Caco-2 (cell line): ENCODE data around the gene DDHD1. TPM values are rescaled to one million over a fixed set of nuclear protein-coding genes. Genes with fewer than 3 reads are reported as not detected.
"Not testable (repeated sequence)": the region's sequence is repeated elsewhere in the genome, so short reads cannot be mapped to it uniquely, and the experiment has no call there.

ENCODE experiments used
- BruUV-seq: library from RNA; stranded (reverse); fragments of 400-500 nt; replicated peaks from 2 replicates; lab custom pipeline; 2021; lab: Mats Ljungman, UMichigan
- CTCF ChIA-PET: fragments of 300-600 bp; sonication (Branson Sonifier 250); formaldehyde crosslinking; loops from one replicate; lab custom pipeline; 2022; ENCODE audit warnings: antibody characterized with exemption; lab: Charles Lee
- POLR2A ChIA-PET: fragments of 300-600 bp; sonication (Branson Sonifier 250); formaldehyde crosslinking; loops from one replicate; lab custom pipeline; 2022; ENCODE audit warnings: antibody characterized with exemption; lab: Charles Lee
- DNase-seq, 2 experiments: peaks; one replicate each; pipeline versions ENCODE4 v3.0.0 to v3.0.0-alpha.2; 2020 to 2022
- H3K27me3 ChIP-seq: replicated peaks from 2 replicates; pipeline ENCODE4 v1.6.0; 2011; ENCODE audit warnings: low read length; ENCODE audit not compliant: control insufficient read depth, insufficient read depth
- H3K36me3 ChIP-seq: 2 replicates; pipeline ENCODE4 v1.5.1; 2011; ENCODE audit warnings: low read length; ENCODE audit not compliant: control insufficient read depth, insufficient read depth
- H3K4me1 ChIP-seq: fragments of 250-450 bp; sonication (Bioruptor Pico); 2 replicates; pipeline ENCODE4 v1.5.1; 2020; ENCODE audit warnings: mild to moderate bottlenecking
- H3K4me3 ChIP-seq: 2 replicates; pipeline ENCODE4 v1.5.1; 2011; ENCODE audit warnings: low read depth, mild to moderate bottlenecking, control low read depth, low read length
- H3K9me3 ChIP-seq: fragments of 250-450 bp; sonication (Bioruptor Pico); 2 replicates; pipeline ENCODE4 v1.5.1; 2020; ENCODE audit warnings: mild to moderate bottlenecking, moderate library complexity
- H3K27ac Mint-ChIP-seq: one replicate; pipeline ENCODE4 v1.8.0; 2022; ENCODE audit warnings: mixed read lengths; ENCODE audit not compliant: unreplicated experiment
- H3K27me3 Mint-ChIP-seq: one replicate; pipeline ENCODE4 v1.8.0; 2022; ENCODE audit warnings: mixed read lengths; ENCODE audit not compliant: insufficient read depth, unreplicated experiment
- H3K36me3 Mint-ChIP-seq: one replicate; pipeline ENCODE4 v1.8.0; 2022; ENCODE audit warnings: mild to moderate bottlenecking, mixed read lengths; ENCODE audit not compliant: insufficient read depth, unreplicated experiment
- H3K4me1 Mint-ChIP-seq: one replicate; pipeline ENCODE4 v1.8.0; 2022; ENCODE audit warnings: low read depth, mixed read lengths; ENCODE audit not compliant: unreplicated experiment
- H3K4me3 Mint-ChIP-seq: one replicate; pipeline ENCODE4 v1.8.0; 2022; ENCODE audit warnings: mild to moderate bottlenecking, moderate library complexity, mixed read lengths; ENCODE audit not compliant: unreplicated experiment
- H3K9me3 Mint-ChIP-seq: one replicate; pipeline ENCODE4 v1.8.0; 2022; ENCODE audit warnings: mixed read lengths; ENCODE audit not compliant: unreplicated experiment
- CTCF ChIP-seq, 2 experiments: fragments of 200-600 bp in 1 of 2; IDR thresholded peaks; 1 replicate in 1 of 2; 2 replicates in 1 of 2; pipeline versions ENCODE4 v1.5.1 to v1.8.0; 2011 to 2022; ENCODE audit warnings: antibody characterized with exemption in 1 of 2, control low read depth in 1 of 2, inconsistent platforms in 1 of 2, low read depth in 1 of 2, low read length in 1 of 2, mild to moderate bottlenecking in 1 of 2, moderate library complexity in 1 of 2; ENCODE audit not compliant: insufficient read depth in 1 of 2, severe bottlenecking in 1 of 2, unreplicated experiment in 1 of 2
- intact Hi-C: fragments of 100-400 bp; cut with micrococcal nuclease; formaldehyde crosslinking; loops from one replicate; pipeline ENCODE4 v1.10.0; 2022; ENCODE audit not compliant: unreplicated experiment
- total RNA-seq: library from RNA; stranded (reverse); gene quantifications from 2 replicates; pipeline ENCODE4 v1.2.3, GENCODE V29; 2022

Gene DDHD1
- total RNA-seq, 1 experiment from 2014 or later: 8.8 TPM

GRCh38 chr14:53090853-53091252, 62.3 kb downstream of the DDHD1 start:
- H3K9me3 Mint-ChIP-seq: no peaks in the 10 kb centered on the region
- DNase-seq: no peak
- no peak overlapping the region for H3K27ac Mint-ChIP-seq
- ChIA-PET POLR2A (no interaction called here), CTCF (no interaction called here)
- H3K27me3 ChIP-seq: no peaks in the 10 kb centered on the region
- no peak for TF ChIP-seq CTCF (IDR thresholded peaks at IDR 0.05; ENCODE audit: insufficient read depth in 1 of 2, low read depth in 1 of 2, low read length in 1 of 2, severe bottlenecking in 1 of 2, unreplicated experiment in 1 of 2)
- 0 out of 2 replicates have a peak, but pooled peaks cover 3% of the 10 kb centered on the region for H3K9me3 ChIP-seq
- H3K4me1 Mint-ChIP-seq: no peaks in the 10 kb centered on the region
- intact Hi-C loops: no loop called here
- H3K4me3 Mint-ChIP-seq: no peak overlapping the region
- no peaks in the 10 kb centered on the region for H3K4me1 ChIP-seq
- H3K27me3 Mint-ChIP-seq: no peaks in the 10 kb centered on the region
- H3K36me3 ChIP-seq: no peaks in the 10 kb centered on the region
- H3K4me3 ChIP-seq: no peak overlapping the region
- no TSS peak for BruUV-seq
- H3K36me3 Mint-ChIP-seq: no peaks in the 10 kb centered on the region

- H3K27ac Mint-ChIP-seq, DNase-seq, H3K27me3 ChIP-seq, H3K36me3 Mint-ChIP-seq, H3K4me3 Mint-ChIP-seq, BruUV-seq, POLR2A ChIA-PET, H3K4me1 ChIP-seq, H3K4me1 Mint-ChIP-seq, H3K27me3 Mint-ChIP-seq, H3K4me3 ChIP-seq, H3K36me3 ChIP-seq, CTCF ChIA-PET, intact Hi-C loops, H3K9me3 ChIP-seq, H3K9me3 Mint-ChIP-seq: not testable (repeated sequence)
Measured at GRCh38 chr14:53084954-53085353, 68.2 kb downstream of the DDHD1 start.

GRCh38 chr14:53064475-53064874, 88.6 kb downstream of the DDHD1 start:
- TF ChIP-seq CTCF (IDR thresholded peaks at IDR 0.05; ENCODE audit: insufficient read depth in 1 of 2, low read depth in 1 of 2, low read length in 1 of 2, severe bottlenecking in 1 of 2, unreplicated experiment in 1 of 2): no peak
- Histone ChIP-seq H3K9me3 (no peaks in the 10 kb centered on the region), H3K4me3 (no peak overlapping the region), H3K27me3 (no peaks in the 10 kb centered on the region), H3K36me3 (no peaks in the 10 kb centered on the region), H3K4me1 (no peaks in the 10 kb centered on the region)
- no TSS peak for BruUV-seq
- Mint-ChIP-seq H3K27me3 (no peaks in the 10 kb centered on the region), H3K36me3 (no peaks in the 10 kb centered on the region), H3K4me3 (no peak overlapping the region), H3K9me3 (no peaks in the 10 kb centered on the region), H3K27ac (no peak overlapping the region), H3K4me1 (no peaks in the 10 kb centered on the region)
- intact Hi-C loops: no loop called here
- ChIA-PET POLR2A (no interaction called here), CTCF (no interaction called here)
- no peak for DNase-seq

GRCh38 chr14:53062856-53063255, 90.3 kb downstream of the DDHD1 start:
- Mint-ChIP-seq H3K4me1 (no peaks in the 10 kb centered on the region), H3K27me3 (no peaks in the 10 kb centered on the region), H3K27ac (no peak overlapping the region), H3K4me3 (no peak overlapping the region), H3K9me3 (no peaks in the 10 kb centered on the region), H3K36me3 (no peaks in the 10 kb centered on the region)
- Histone ChIP-seq H3K36me3 (no peaks in the 10 kb centered on the region), H3K4me1 (no peaks in the 10 kb centered on the region), H3K27me3 (no peaks in the 10 kb centered on the region), H3K4me3 (no peak overlapping the region), H3K9me3 (no peaks in the 10 kb centered on the region)
- DNase-seq: no peak
- ChIA-PET POLR2A (no interaction called here), CTCF (no interaction called here)
- intact Hi-C loops: no loop called here
- no TSS peak for BruUV-seq
- TF ChIP-seq CTCF (IDR thresholded peaks at IDR 0.05; ENCODE audit: insufficient read depth in 1 of 2, low read depth in 1 of 2, low read length in 1 of 2, severe bottlenecking in 1 of 2, unreplicated experiment in 1 of 2): no peak
